ENCODE measurements around the gene BOC. TPM values are rescaled to one million over a fixed set of nuclear protein-coding genes. Genes with fewer than 3 reads are reported as not detected.

Gene BOC
- polyA plus RNA-seq, 1 donor from 2014 or later: 0.53 TPM

GRCh38 chr3:113277941-113278598 lies 66.7 kb downstream of the BOC start:
- peaks cover 4% of the 10 kb centered on the region for H3F3A ChIP-seq (ENCODE audit: insufficient read depth, low read length, poor library complexity, severe bottlenecking)
- H3K9me2 ChIP-seq (ENCODE audit: insufficient read depth, low read length): no peaks in the 10 kb centered on the region
- H2AFZ ChIP-seq (ENCODE audit: low read depth, low read length): no peak overlapping the region
- no peaks in the 10 kb centered on the region for H3K27me3 ChIP-seq (ENCODE audit: insufficient read depth, low read depth, low read length)
- H4K20me1 ChIP-seq (ENCODE audit: insufficient read depth): no peaks in the 10 kb centered on the region
- no peaks in the 10 kb centered on the region for H3K9me3 ChIP-seq (ENCODE audit: low read length)
- TF ChIP-seq, protein P1, sequence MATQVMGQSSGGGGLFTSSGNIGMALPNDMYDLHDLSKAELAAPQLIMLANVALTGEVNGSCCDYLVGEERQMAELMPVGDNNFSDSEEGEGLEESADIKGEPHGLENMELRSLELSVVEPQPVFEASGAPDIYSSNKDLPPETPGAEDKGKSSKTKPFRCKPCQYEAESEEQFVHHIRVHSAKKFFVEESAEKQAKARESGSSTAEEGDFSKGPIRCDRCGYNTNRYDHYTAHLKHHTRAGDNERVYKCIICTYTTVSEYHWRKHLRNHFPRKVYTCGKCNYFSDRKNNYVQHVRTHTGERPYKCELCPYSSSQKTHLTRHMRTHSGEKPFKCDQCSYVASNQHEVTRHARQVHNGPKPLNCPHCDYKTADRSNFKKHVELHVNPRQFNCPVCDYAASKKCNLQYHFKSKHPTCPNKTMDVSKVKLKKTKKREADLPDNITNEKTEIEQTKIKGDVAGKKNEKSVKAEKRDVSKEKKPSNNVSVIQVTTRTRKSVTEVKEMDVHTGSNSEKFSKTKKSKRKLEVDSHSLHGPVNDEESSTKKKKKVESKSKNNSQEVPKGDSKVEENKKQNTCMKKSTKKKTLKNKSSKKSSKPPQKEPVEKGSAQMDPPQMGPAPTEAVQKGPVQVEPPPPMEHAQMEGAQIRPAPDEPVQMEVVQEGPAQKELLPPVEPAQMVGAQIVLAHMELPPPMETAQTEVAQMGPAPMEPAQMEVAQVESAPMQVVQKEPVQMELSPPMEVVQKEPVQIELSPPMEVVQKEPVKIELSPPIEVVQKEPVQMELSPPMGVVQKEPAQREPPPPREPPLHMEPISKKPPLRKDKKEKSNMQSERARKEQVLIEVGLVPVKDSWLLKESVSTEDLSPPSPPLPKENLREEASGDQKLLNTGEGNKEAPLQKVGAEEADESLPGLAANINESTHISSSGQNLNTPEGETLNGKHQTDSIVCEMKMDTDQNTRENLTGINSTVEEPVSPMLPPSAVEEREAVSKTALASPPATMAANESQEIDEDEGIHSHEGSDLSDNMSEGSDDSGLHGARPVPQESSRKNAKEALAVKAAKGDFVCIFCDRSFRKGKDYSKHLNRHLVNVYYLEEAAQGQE (IDR thresholded peaks at IDR 0.05; ENCODE audit: borderline replicate concordance): no peak
- TF ChIP-seq RAD21 (conservative IDR thresholded peaks at IDR 0.05) (no peak), MXI1 (conservative IDR thresholded peaks at IDR 0.05; ENCODE audit: poor library complexity, severe bottlenecking) (no peak), EP300 (conservative IDR thresholded peaks at IDR 0.05; ENCODE audit: poor library complexity, severe bottlenecking) (no peak)
- no peak overlapping the region for H3K9ac ChIP-seq (ENCODE audit: low read length)
- H3K27ac ChIP-seq (ENCODE audit: low read length): no peak overlapping the region
- no peaks in the 10 kb centered on the region for H3K79me2 ChIP-seq (replicated peaks; ENCODE audit: insufficient read depth, low read length)
- no peaks in the 10 kb centered on the region for H3K36me3 ChIP-seq (ENCODE audit: insufficient read depth, low read length)
- no peak overlapping the region for H3K4me3 ChIP-seq (ENCODE audit: low read length)
- no peak overlapping the region for H3K4me2 ChIP-seq (ENCODE audit: low read length)

- TF ChIP-seq RAD21 (conservative IDR thresholded peaks at IDR 0.05) (no peak), MXI1 (conservative IDR thresholded peaks at IDR 0.05; ENCODE audit: poor library complexity, severe bottlenecking) (no peak), EP300 (conservative IDR thresholded peaks at IDR 0.05; ENCODE audit: poor library complexity, severe bottlenecking) (no peak), EZH2 (IDR thresholded peaks at IDR 0.05; ENCODE audit: borderline replicate concordance, insufficient read depth, low read length, poor library complexity, severe bottlenecking) (no peak), POLR2AphosphoS5 (IDR thresholded peaks at IDR 0.05) (no peak), TAF1 (IDR thresholded peaks at IDR 0.05; ENCODE audit: low read depth) (no peak), SMC3 (conservative IDR thresholded peaks at IDR 0.05; ENCODE audit: poor library complexity) (no peak)
- TF ChIP-seq, protein P1 (IDR thresholded peaks at IDR 0.05; ENCODE audit: borderline replicate concordance): no peak
- TF ChIP-seq, protein P2, sequence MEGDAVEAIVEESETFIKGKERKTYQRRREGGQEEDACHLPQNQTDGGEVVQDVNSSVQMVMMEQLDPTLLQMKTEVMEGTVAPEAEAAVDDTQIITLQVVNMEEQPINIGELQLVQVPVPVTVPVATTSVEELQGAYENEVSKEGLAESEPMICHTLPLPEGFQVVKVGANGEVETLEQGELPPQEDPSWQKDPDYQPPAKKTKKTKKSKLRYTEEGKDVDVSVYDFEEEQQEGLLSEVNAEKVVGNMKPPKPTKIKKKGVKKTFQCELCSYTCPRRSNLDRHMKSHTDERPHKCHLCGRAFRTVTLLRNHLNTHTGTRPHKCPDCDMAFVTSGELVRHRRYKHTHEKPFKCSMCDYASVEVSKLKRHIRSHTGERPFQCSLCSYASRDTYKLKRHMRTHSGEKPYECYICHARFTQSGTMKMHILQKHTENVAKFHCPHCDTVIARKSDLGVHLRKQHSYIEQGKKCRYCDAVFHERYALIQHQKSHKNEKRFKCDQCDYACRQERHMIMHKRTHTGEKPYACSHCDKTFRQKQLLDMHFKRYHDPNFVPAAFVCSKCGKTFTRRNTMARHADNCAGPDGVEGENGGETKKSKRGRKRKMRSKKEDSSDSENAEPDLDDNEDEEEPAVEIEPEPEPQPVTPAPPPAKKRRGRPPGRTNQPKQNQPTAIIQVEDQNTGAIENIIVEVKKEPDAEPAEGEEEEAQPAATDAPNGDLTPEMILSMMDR (IDR thresholded peaks at IDR 0.05; ENCODE audit: poor library complexity, severe bottlenecking): no peak
- Histone ChIP-seq H3F3A (ENCODE audit: insufficient read depth, low read length, poor library complexity, severe bottlenecking) (peaks cover 4% of the 10 kb centered on the region), H3K27ac (ENCODE audit: low read length) (no peak overlapping the region), H3K27me3 (ENCODE audit: insufficient read depth, low read depth, low read length) (no peaks in the 10 kb centered on the region), H3K4me2 (ENCODE audit: low read length) (no peak overlapping the region), H3K9ac (ENCODE audit: low read length) (no peak overlapping the region), H3K9me3 (ENCODE audit: low read length) (no peaks in the 10 kb centered on the region), H2AFZ (ENCODE audit: low read depth, low read length) (no peak overlapping the region), H3K4me3 (ENCODE audit: low read length) (no peak overlapping the region), H3K36me3 (ENCODE audit: insufficient read depth, low read length) (no peaks in the 10 kb centered on the region), H3K9me2 (ENCODE audit: insufficient read depth, low read length) (no peaks in the 10 kb centered on the region), H4K20me1 (ENCODE audit: insufficient read depth) (no peaks in the 10 kb centered on the region), H3K79me2 (replicated peaks; ENCODE audit: insufficient read depth, low read length) (no peaks in the 10 kb centered on the region)
These were observed 67.2 kb downstream of the BOC start for GRCh38 chr3:113278599-113278955.

Measured in neural cell (in vitro differentiated cells).